Placental pericyte (primary cell): ENCODE data around the gene GHR. TPM values are rescaled to one million over a fixed set of nuclear protein-coding genes. Genes with fewer than 3 reads are reported as not detected.

ENCODE experiments used
- total RNA-seq: library from RNA; depleted of rRNA; stranded (reverse); fragments of >200 nt; gene quantifications from 2 replicates; pipeline ENCODE4 v1.2.3, GENCODE V29; 2012

The GHR gene
- total RNA-seq = 0.22 and 0.86 TPM in 2 replicates

DNA sequence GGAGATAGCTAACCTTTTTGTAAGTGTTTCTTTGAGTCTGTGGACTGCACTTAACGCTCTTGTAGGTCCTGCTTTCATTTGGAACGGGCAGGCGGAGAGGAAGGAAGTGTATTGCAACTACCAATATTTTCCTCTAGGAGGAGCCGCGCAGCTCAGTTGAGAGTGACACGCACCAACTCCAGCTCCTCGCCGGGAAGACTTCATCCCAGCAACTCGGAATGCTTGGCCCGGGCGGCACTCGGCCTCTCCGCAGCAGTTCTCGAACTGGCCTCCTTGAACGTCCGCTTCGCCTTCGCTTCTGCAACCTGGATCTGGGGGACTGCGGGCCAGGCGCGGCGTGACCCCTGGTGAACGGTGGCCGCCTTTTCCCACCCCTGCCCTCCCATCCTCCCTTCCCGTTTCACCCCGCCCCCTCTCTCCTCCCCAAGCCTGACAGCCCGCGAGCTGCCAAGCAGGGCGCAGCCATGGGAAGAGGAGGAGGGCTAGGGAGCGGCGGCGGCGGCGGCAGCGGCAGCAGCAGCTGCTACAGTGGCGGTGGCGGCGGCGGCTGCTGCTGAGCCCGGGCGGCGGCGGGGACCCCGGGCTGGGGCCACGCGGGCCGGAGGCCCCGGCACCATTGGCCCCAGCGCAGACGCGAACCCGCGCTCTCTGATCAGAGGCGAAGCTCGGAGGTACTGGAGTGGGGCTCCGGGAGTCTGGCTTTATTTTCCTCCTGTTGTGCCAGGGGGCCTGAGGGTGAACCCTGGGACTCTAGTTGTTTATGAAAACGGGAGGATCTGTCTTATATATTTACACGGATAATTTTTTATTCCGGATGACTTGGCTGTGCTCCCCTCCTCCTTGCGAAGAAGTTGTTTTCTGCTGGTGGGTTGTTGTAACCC, at the start of gene GHR:
Gene GHR (plus strand): TSS at position 155 of the 881 bp plus-strand sequence. CDS start 142,436 bp downstream, outside the sequence.

DNA sequence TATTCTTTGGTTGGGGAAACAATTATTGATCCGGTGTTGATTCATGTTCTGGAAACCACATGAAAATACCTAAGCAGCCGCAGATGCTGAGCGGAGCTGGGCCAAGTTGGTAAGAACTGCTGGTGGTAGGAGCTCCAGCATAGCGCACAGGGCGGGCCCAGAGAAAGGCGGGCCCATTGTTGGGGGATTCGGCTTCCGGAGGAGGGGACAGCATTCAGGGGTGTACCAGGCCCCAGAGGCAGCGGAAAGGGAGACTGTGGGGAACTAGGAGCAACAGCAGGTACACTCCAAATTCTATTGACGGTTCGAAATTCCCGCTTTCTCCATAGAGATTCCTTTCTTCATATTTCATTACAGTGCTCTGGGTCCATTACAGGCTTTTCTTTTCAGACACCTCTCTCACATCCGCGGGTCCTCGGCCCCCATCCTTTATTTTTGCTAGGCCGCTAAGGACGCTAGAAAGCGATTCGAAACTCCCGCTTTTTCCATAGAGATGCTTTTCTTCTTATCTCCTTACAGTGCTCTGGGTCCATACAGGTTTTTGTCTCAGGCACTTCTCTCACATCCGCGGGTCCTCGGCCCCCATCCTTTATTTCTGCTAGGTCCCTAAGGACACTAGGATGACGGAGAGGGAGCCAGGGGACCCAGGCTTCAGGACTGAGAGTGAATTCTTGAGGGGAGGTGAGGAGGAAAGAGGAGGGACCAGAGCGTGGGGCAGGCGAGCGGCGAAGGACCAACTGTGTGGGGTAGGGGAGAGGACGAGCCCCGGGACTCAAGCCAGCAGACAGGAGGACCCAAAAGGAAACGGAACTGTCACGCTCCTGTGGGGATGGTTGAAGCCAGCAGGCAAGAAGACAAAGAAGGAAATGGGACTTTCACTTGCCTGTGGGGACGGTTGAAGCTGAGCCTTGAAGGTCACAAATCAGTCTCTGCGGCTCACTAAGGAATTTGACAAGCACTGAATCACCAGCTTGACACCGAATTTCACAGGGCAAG, 333.7 kb downstream of the GHR start, which contains the start of gene CCDC152:
Gene CCDC152 (plus strand): TSS at position 213 of the 996 bp plus-strand sequence. CDS start 2,304 bp downstream, outside the sequence.

